Mononuclear cell (primary cell): Measurements from ENCODE around the gene LRBA. TPM values are rescaled to one million over a fixed set of nuclear protein-coding genes. Genes with fewer than 3 reads are reported as not detected.
"Not testable (repeated sequence)": the region's sequence is repeated elsewhere in the genome, so short reads cannot be mapped to it uniquely, and the experiment has no call there.

Source experiments
- H3K27me3 ChIP-seq: 2 replicates; pipeline ENCODE4 v1.6.0; 2011; ENCODE audit warnings: low read length, control low read depth; ENCODE audit not compliant: insufficient read depth
- H3K4me1 ChIP-seq: 2 replicates; pipeline ENCODE4 v1.5.1; 2011; ENCODE audit warnings: mild to moderate bottlenecking, low read length, control low read depth; ENCODE audit not compliant: insufficient read depth
- H3K4me3 ChIP-seq: 2 replicates; pipeline ENCODE4 v1.5.1; 2011; ENCODE audit warnings: mild to moderate bottlenecking, low read length, moderate library complexity
- H3K9me3 ChIP-seq: 2 replicates; pipeline ENCODE4 v1.5.1; 2011; ENCODE audit warnings: low read depth, mild to moderate bottlenecking, control low read depth, low read length
- total RNA-seq: library from RNA; depleted of rRNA; stranded (reverse); fragments of >200 nt; gene quantifications from one replicate; pipeline ENCODE4 v1.2.3, GENCODE V29; 2012

LRBA gene
- total RNA-seq, 1 donor = 96.0 TPM

GRCh38 chr4:151031831-151032605 lies 16.9 kb upstream of the LRBA start:
- H3K4me3 ChIP-seq = no peak overlapping the region
- no peaks in the 10 kb centered on the region for H3K9me3 ChIP-seq
- peaks cover 8% of the 10 kb centered on the region for H3K4me1 ChIP-seq
- H3K27me3 ChIP-seq = no peaks in the 10 kb centered on the region

DNA sequence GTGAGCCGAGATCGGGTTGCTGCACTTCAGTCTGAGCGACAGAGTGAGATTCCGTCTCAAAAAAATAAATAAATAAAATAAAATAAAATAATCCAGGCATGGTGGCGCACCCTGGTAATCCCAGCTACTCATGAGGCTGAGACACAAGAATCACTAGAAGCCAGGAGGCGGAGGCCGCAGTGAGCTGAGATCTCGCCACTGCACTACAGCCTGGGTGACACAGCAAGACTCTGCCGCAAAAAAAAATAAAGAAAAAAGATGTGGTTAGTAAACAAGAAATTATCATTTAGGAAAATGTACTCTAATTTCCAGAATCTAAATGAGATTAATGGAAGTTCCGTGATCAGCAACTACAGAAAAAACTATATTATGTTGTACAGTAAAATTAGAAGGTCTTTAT lies 14.5 kb upstream of the LRBA start:
- H3K4me3 ChIP-seq = no peak overlapping the region
- H3K27me3 ChIP-seq = no peaks in the 10 kb centered on the region
- no peaks in the 10 kb centered on the region for H3K9me3 ChIP-seq
- peaks cover 8% of the 10 kb centered on the region for H3K4me1 ChIP-seq

- H3K27me3 ChIP-seq = not testable (repeated sequence)
Measured at GRCh38 chr4:151029006-151029405, 13.9 kb upstream of the LRBA start.

DNA sequence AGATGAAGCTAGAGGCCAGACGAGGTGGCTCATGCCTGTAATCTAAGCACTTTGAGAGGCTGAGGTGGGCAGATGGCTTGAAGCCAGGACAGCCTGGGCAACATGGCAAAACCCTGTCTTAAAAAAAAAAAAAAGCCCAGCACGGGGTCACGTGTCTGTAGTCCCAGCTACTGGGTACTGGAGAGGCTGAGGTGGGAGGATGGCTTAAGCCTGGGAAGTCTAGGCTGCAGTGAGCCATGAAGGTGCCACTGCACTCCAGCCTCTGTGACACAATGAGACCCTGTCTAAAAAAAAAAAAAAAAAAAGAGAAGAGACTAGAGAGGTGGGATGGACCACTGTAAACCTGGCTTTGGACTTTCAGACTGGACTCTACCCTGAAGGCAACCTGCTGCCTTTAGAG lies 10.7 kb upstream of the LRBA start:
- Histone ChIP-seq H3K27me3 (no peaks in the 10 kb centered on the region), H3K4me1 (no peaks in the 10 kb centered on the region), H3K4me3 (no peak overlapping the region), H3K9me3 (no peaks in the 10 kb centered on the region)

More at GRCh38 chr4:151029006-151029405, 13.9 kb upstream of the LRBA start:
- H3K9me3 ChIP-seq, H3K4me1 ChIP-seq, H3K4me3 ChIP-seq: not testable (repeated sequence)

DNA sequence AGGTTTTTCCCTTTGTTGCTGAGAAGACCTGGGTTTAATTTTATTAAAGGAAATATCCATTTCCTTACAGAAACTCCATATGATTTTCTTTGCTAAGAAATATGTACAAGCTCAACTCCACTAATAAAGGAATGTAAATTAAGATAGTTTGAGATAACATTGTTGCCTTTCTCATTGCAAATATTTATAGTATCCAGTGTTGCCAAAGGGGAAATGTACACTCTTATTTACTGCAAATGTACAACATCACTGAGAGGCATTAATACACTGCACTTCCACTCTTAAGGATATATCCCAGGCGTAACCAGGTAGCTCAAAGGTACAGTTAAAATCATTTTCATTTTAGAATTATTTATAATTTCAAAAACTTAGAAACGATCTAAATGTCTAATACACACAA lies 7.5 kb upstream of the LRBA start:
- H3K4me3 ChIP-seq = no peak overlapping the region
- no peaks in the 10 kb centered on the region for H3K27me3 ChIP-seq
- no peaks in the 10 kb centered on the region for H3K4me1 ChIP-seq
- no peaks in the 10 kb centered on the region for H3K9me3 ChIP-seq

DNA sequence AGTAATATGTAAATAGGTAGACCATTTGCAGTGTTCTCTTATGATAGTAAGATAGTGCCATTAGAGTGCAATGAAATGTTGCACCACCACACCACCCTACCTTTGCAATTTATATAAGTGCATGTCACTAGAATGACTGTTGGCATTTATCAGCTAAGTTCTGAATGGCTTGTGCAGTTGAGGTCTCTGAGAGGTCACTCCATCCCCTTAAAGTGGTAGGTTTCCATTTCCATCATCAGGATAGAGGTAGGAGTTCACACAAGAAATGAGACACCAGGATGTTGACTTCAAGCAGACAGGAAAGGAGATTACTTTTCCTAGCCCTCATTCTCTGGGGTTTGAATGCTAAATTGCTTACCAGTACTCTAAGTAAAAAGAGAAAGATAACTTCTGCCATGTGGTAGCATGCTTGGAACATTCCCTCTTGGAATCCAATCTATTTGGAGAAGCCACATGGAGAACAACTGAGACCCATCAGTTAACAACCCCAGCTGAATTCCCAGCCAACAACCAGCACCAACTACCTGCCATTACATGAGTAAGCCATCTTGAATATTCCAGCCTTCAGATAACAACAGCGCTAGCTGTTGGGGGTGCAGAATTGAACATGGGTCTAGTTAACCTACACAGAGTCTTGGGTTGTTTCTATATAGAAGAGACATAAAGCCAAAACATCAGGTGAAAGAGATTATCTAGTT lies 6.7 kb upstream of the LRBA start:
- H3K4me1 ChIP-seq = peaks cover 1% of the 10 kb centered on the region
- no peaks in the 10 kb centered on the region for H3K9me3 ChIP-seq
- H3K4me3 ChIP-seq = no peak overlapping the region
- no peaks in the 10 kb centered on the region for H3K27me3 ChIP-seq

DNA sequence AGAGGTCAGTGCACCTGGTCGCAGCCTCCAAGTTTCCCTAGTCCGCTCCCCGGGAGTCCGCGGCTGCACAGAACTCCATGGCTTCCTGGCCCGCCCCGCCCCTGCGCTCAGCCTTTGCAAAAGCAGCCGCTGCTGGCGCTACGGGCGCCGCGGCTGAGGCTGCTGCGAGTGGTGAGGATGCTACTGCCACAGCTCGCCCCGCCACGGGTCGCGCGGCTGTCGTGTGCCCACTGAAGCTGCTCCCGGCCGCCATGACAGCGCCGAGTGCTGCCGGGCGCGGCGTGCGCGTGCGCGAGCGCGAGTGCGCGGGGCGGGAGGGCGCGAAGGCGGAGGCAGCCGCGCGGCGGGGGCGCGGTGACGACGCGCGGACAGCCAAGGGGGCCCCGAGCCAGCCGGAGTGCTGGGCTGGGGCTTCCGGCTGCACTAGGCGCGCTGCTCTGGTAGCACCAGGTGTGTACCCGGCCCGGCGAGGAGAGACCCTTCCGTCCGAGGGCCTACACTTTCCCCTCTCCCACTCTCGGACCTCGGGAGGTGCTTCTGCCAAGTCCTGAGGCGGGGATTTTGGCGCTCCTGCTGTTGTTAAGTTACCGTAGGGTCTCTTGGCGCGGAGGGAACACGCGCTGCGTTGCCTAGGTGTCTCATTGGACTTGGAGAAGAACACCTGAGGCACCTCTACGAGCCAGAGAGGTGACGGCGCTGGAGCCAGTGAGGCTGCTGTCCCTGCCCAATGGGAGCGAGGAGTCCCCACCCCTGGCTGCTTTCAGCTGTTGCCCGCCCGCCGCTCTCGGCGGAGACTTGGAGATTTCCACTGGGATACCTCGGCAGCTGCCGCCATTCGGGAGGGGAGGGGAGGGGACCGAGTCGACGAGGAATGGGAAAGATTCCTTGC lies 619 bp upstream of the LRBA start:
- Histone ChIP-seq H3K27me3 (no peaks in the 10 kb centered on the region), H3K4me1 (peaks cover 42% of the 10 kb centered on the region), H3K4me3 (peak overlapping the region; percentile 98), H3K9me3 (no peaks in the 10 kb centered on the region)

GRCh38 chr4:151013944-151014343 lies 1.1 kb downstream of the LRBA start:
- no peaks in the 10 kb centered on the region for H3K27me3 ChIP-seq
- H3K9me3 ChIP-seq = no peaks in the 10 kb centered on the region
- H3K4me1 ChIP-seq = peaks cover 42% of the 10 kb centered on the region
- peak overlapping the region; percentile 98 for H3K4me3 ChIP-seq

DNA sequence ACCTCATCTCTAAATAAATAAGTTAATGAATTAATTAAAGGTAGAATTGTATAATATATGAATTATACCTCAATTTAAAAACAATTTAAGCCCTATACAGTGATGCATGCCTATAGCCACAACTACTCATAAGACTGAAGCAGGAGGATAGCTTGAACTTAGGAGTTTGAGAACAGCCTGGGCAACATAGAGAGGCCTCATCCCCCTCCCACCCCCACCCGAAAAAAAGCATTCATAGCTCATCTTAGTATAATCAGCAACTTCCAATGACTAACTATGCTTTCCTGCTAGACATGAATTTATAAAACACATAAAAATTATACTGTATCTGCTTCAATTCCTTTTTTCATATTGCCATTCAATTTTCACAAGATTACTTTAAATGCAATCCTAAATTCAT lies 1.6 kb downstream of the LRBA start:
- no peaks in the 10 kb centered on the region for H3K9me3 ChIP-seq
- H3K4me1 ChIP-seq = peaks cover 42% of the 10 kb centered on the region
- H3K27me3 ChIP-seq = no peaks in the 10 kb centered on the region
- H3K4me3 ChIP-seq = peak overlapping the region; percentile 14

- H3K4me3 ChIP-seq = peak overlapping the region; percentile 14
- peaks cover 42% of the 10 kb centered on the region for H3K4me1 ChIP-seq
- no peaks in the 10 kb centered on the region for H3K9me3 ChIP-seq
- no peaks in the 10 kb centered on the region for H3K27me3 ChIP-seq
Measured at GRCh38 chr4:151012820-151013219, 2.3 kb downstream of the LRBA start.

GRCh38 chr4:151012376-151012775 lies 2.7 kb downstream of the LRBA start:
- Histone ChIP-seq H3K4me1 (peaks cover 42% of the 10 kb centered on the region), H3K4me3 (no peak overlapping the region), H3K27me3 (no peaks in the 10 kb centered on the region), H3K9me3 (no peaks in the 10 kb centered on the region)

DNA sequence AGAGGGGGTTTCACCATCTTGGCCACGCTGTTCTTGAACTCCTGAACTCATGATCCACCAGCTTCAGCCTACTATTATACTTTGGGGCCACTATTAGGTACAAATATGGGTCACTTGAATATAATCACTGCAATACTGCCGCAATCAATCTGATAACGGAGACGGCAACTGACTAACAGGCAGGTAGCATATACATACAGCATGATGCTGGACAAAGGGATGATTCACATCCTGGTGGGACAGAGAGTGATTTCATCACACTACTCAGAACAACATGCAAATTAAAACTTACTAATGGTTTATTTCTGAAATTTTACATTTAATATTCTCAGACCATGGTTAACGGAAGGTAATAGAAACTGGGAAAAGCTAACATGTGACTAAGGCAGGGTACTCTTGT lies 10.9 kb downstream of the LRBA start:
- no peaks in the 10 kb centered on the region for H3K27me3 ChIP-seq
- no peak overlapping the region for H3K4me3 ChIP-seq
- no peaks in the 10 kb centered on the region for H3K9me3 ChIP-seq
- peaks cover 15% of the 10 kb centered on the region for H3K4me1 ChIP-seq

GRCh38 chr4:151000747-151001429 lies 14.2 kb downstream of the LRBA start:
- H3K27me3 ChIP-seq = no peaks in the 10 kb centered on the region

GRCh38 chr4:150999086-150999485 lies 16.0 kb downstream of the LRBA start:
- no peak overlapping the region for H3K4me3 ChIP-seq

More at GRCh38 chr4:151000747-151001429, 14.2 kb downstream of the LRBA start:
- peaks cover 21% of the 10 kb centered on the region for H3K4me1 ChIP-seq
- no peaks in the 10 kb centered on the region for H3K9me3 ChIP-seq
- no peak overlapping the region for H3K4me3 ChIP-seq

More at GRCh38 chr4:150999086-150999485, 16.0 kb downstream of the LRBA start:
- H3K9me3 ChIP-seq = no peaks in the 10 kb centered on the region
- no peaks in the 10 kb centered on the region for H3K27me3 ChIP-seq
- peaks cover 26% of the 10 kb centered on the region for H3K4me1 ChIP-seq
